G401 (cell line): ENCODE results near the gene LHFPL2. TPM values are rescaled to one million over a fixed set of nuclear protein-coding genes. Genes with fewer than 3 reads are reported as not detected.

ENCODE experiments used
- DNase-seq: peaks from one replicate; pipeline ENCODE4 v3.0.0-alpha.2; 2015; ENCODE audit warnings: low spot score
- in situ Hi-C: cut with HindIII; loops from 2 replicates; pipeline ENCODE4 v1.10.0; 2016; ENCODE audit warnings: low sequenced_read_pairs, mixed read lengths
- total RNA-seq: library from RNA; depleted of rRNA; stranded (reverse); fragments of >200 nt; shearing (Covaris generic); gene quantifications from 2 replicates; pipeline ENCODE4 v1.2.3, GENCODE V29; 2014

LHFPL2 gene
- total RNA-seq, 1 experiment from 2014 or later = 7.5 TPM

- in situ Hi-C loops = no loop called here
These were observed 60.7 kb downstream of the LHFPL2 start for GRCh38 chr5:78587775-78588291.

GRCh38 chr5:78587081-78587774 lies 61.3 kb downstream of the LHFPL2 start:
- in situ Hi-C loops = no loop called here
- DNase-seq = no peak

More at GRCh38 chr5:78587775-78588291, 60.7 kb downstream of the LHFPL2 start:
- no peak for DNase-seq

GRCh38 chr5:78586251-78586650 lies 62.3 kb downstream of the LHFPL2 start:
- in situ Hi-C loops = no loop called here
- no peak for DNase-seq

GRCh38 chr5:78578015-78578414 lies 70.6 kb downstream of the LHFPL2 start:
- in situ Hi-C loops = no loop called here
- DNase-seq = no peak

- in situ Hi-C loops = no loop called here
- no peak for DNase-seq
These were observed 71.3 kb downstream of the LHFPL2 start for GRCh38 chr5:78577071-78577807.

GRCh38 chr5:78576376-78576775 lies 72.2 kb downstream of the LHFPL2 start:
- in situ Hi-C loops = no loop called here
- no peak for DNase-seq

GRCh38 chr5:78574731-78575161 lies 73.8 kb downstream of the LHFPL2 start:
- in situ Hi-C loops = no loop called here
- no peak for DNase-seq

- DNase-seq = no peak
These were observed 74.4 kb downstream of the LHFPL2 start for GRCh38 chr5:78574131-78574673.

GRCh38 chr5:78573318-78573717 lies 75.3 kb downstream of the LHFPL2 start:
- no peak for DNase-seq
- in situ Hi-C loops = no loop called here

More at GRCh38 chr5:78574131-78574673, 74.4 kb downstream of the LHFPL2 start:
- in situ Hi-C loops = no loop called here

- DNase-seq = no peak
- in situ Hi-C loops = no loop called here
These were observed 77.9 kb downstream of the LHFPL2 start for GRCh38 chr5:78570646-78571045.

- no peak for DNase-seq
- in situ Hi-C loops = no loop called here
These were observed 79.1 kb downstream of the LHFPL2 start for GRCh38 chr5:78569441-78569840.

GRCh38 chr5:78568676-78569075 lies 79.9 kb downstream of the LHFPL2 start:
- in situ Hi-C loops = no loop called here
- no peak for DNase-seq

GRCh38 chr5:78568212-78568611 lies 80.4 kb downstream of the LHFPL2 start:
- no peak for DNase-seq
- in situ Hi-C loops = no loop called here

GRCh38 chr5:78567617-78568016 lies 81.0 kb downstream of the LHFPL2 start:
- in situ Hi-C loops = no loop called here
- no peak for DNase-seq

- no peak for DNase-seq
- in situ Hi-C loops = no loop called here
These were observed 81.7 kb downstream of the LHFPL2 start for GRCh38 chr5:78566747-78567425.

GRCh38 chr5:78565395-78565794 lies 83.2 kb downstream of the LHFPL2 start:
- in situ Hi-C loops = no loop called here
- no peak for DNase-seq

- peak; percentile 52 for DNase-seq
- in situ Hi-C loops = no loop called here
These were observed 85.0 kb downstream of the LHFPL2 start for GRCh38 chr5:78563621-78564020.

- in situ Hi-C loops = no loop called here
- DNase-seq = peak; percentile 91
These were observed 85.8 kb downstream of the LHFPL2 start for GRCh38 chr5:78562714-78563330.

- in situ Hi-C loops = no loop called here
- peak; percentile 50 for DNase-seq
These were observed 86.6 kb downstream of the LHFPL2 start for GRCh38 chr5:78562001-78562400.
